ENCODE results near the gene GSTO2. TPM values are rescaled to one million over a fixed set of nuclear protein-coding genes. Genes with fewer than 3 reads are reported as not detected.

GSTO2 gene
- total and polyA plus RNA-seq, 2 of the 13 experiments (the other 11 are each of a cell fraction or from before 2014, with no cell fraction given): 2.1 to 7.9 TPM

GRCh38 chr10:104231784-104232612, 37.0 kb upstream of the GSTO2 start, which contains the start of gene CFAP43 (continued):
- peak; percentile 100 for TF ChIP-seq HMGXB3 (CRISPR knock-in tag; IDR thresholded peaks at IDR 0.05; ENCODE audit: borderline replicate concordance)
- TF ChIP-seq ZNF574 (CRISPR knock-in tag; IDR thresholded peaks at IDR 0.05): peak; percentile 64; the same call in 1 of the 2 replicates
- TF ChIP-seq FOXP1 (IDR thresholded peaks at IDR 0.05): no peak
- TF ChIP-seq FOXP1 (CRISPR knock-in tag; IDR thresholded peaks at IDR 0.05): no peak
- TF ChIP-seq E2F1 (CRISPR knock-in tag; IDR thresholded peaks at IDR 0.05): peak; percentile 65
- no peak for TF ChIP-seq HNF1B (CRISPR knock-in tag; IDR thresholded peaks at IDR 0.05)
- TF ChIP-seq ZNF101 (CRISPR knock-in tag; IDR thresholded peaks at IDR 0.05; ENCODE audit: borderline replicate concordance, low read depth): no peak
- TF ChIP-seq ZBTB25 (CRISPR knock-in tag; IDR thresholded peaks at IDR 0.05): peak; percentile 33; the same call in 1 of the 2 replicates
- TF ChIP-seq NR2C2 (CRISPR knock-in tag; IDR thresholded peaks at IDR 0.05; ENCODE audit: borderline replicate concordance): peak; percentile 54; the same call in 1 of the 2 replicates
- no peak for TF ChIP-seq TP53 (CRISPR knock-in tag; conservative IDR thresholded peaks at IDR 0.05)
- TF ChIP-seq ZNF670 (CRISPR knock-in tag; IDR thresholded peaks at IDR 0.05; ENCODE audit: borderline replicate concordance): no peak
- TF ChIP-seq PCBP1 (IDR thresholded peaks at IDR 0.05; ENCODE audit: borderline replicate concordance, low read depth, low read length): 0 out of 2 replicates have a peak, but pooled peaks have one; percentile 46
- no peak for TF ChIP-seq MTA3 (CRISPR knock-in tag; IDR thresholded peaks at IDR 0.05)
- TF ChIP-seq ZNF160 (CRISPR knock-in tag; IDR thresholded peaks at IDR 0.05): no peak
- TF ChIP-seq ZNF20 (CRISPR knock-in tag; IDR thresholded peaks at IDR 0.05): no peak
- TF ChIP-seq RFX1 (IDR thresholded peaks at IDR 0.05): peak; percentile 99
- no peak for TF ChIP-seq EZH2 (conservative IDR thresholded peaks at IDR 0.05; ENCODE audit: low read depth, low read length)
- TF ChIP-seq ZNF788 (CRISPR knock-in tag; IDR thresholded peaks at IDR 0.05; ENCODE audit: borderline replicate concordance): peak; percentile 64; the same call in 1 of the 2 replicates

All from HepG2 (cell line).